Measurements from ENCODE around the gene FAF2. TPM values are rescaled to one million over a fixed set of nuclear protein-coding genes. Genes with fewer than 3 reads are reported as not detected.
A peak's percentile ranks its signal among the peaks of the same experiment; 100 is the strongest.

Gene FAF2
- 10 to 100 TPM; 12.3 to 47.8 (median 32.5) TPM for total RNA-seq

GRCh38 chr5:176447978-176448608 lies at the start of gene FAF2:
TSS of gene FAF2 (plus strand) at chr5:176448385. CDS start at chr5:176448408, 23 bp downstream.
- Histone ChIP-seq H3K9me3 (no peaks in the 10 kb centered on the region), H3K4me1 (peaks cover 4 to 14% of the 10 kb centered on the region in 2 donors), H3K27me3 (no peaks in the 10 kb centered on the region), H3K27ac (peak within 1 kb of the TSS; percentile 92 to 97), H3K4me3 (peak within 1 kb of the TSS; percentile 74 to 100), H3K36me3 (no peaks in the 10 kb centered on the region)
- TF ChIP-seq CTCF (IDR thresholded peaks at IDR 0.05) (peak; percentile 97 to 99 (median 98)), POLR2A (IDR thresholded peaks at IDR 0.05) (peak; percentile 80 to 92)
- peak; percentile 95 to 99 for DNase-seq
- intact Hi-C loops (cut with DNase I; ENCODE audit: low total_unique reads): loop anchor here (5.0 kb wide), 1 partner anchor 84 kb away; no protein-coding TSS in a partner anchor

- Histone ChIP-seq H3K4me3 (no peak overlapping the region), H3K9me3 (no peaks in the 10 kb centered on the region), H3K27ac (no peak overlapping the region), H3K36me3 (no peaks in the 10 kb centered on the region), H3K4me1 (no peaks in the 10 kb centered on the region), H3K27me3 (no peaks in the 10 kb centered on the region)
- TF ChIP-seq POLR2A (IDR thresholded peaks at IDR 0.05) (no peak), CTCF (IDR thresholded peaks at IDR 0.05) (no peak)
- DNase-seq: no peak
- intact Hi-C loops (cut with DNase I; ENCODE audit: low total_unique reads): no loop called here
These were observed 47.6 kb upstream of the FAF2 start for GRCh38 chr5:176400382-176401156.

GRCh38 chr5:176401281-176402205 lies 46.6 kb upstream of the FAF2 start:
- Histone ChIP-seq H3K27ac (no peak overlapping the region), H3K4me1 (no peaks in the 10 kb centered on the region)
- intact Hi-C loops (cut with DNase I; ENCODE audit: low total_unique reads): no loop called here

GRCh38 chr5:176405656-176406435 lies 42.3 kb upstream of the FAF2 start:
- Histone ChIP-seq H3K9me3 (no peaks in the 10 kb centered on the region), H3K27me3 (no peaks in the 10 kb centered on the region), H3K4me1 (no peaks in the 10 kb centered on the region), H3K27ac (no peak overlapping the region), H3K4me3 (no peak overlapping the region), H3K36me3 (no peaks in the 10 kb centered on the region)
- TF ChIP-seq POLR2A (IDR thresholded peaks at IDR 0.05) (no peak), CTCF (IDR thresholded peaks at IDR 0.05) (no peak)
- intact Hi-C loops (cut with DNase I; ENCODE audit: low total_unique reads): no loop called here
- no peak for DNase-seq

More at GRCh38 chr5:176401281-176402205, 46.6 kb upstream of the FAF2 start:
- TF ChIP-seq CTCF (IDR thresholded peaks at IDR 0.05): no peak
- TF ChIP-seq POLR2A (IDR thresholded peaks at IDR 0.05): no peak
- no peaks in the 10 kb centered on the region for H3K36me3 ChIP-seq
- no peak for DNase-seq
- H3K27me3 ChIP-seq: no peaks in the 10 kb centered on the region
- no peaks in the 10 kb centered on the region for H3K9me3 ChIP-seq
- H3K4me3 ChIP-seq: no peak overlapping the region
